Skeletal muscle tissue (tissue), 4 donors: ENCODE results near the gene PKP3. TPM values are rescaled to one million over a fixed set of nuclear protein-coding genes. Genes with fewer than 3 reads are reported as not detected.
A peak's percentile ranks its signal among the peaks of the same experiment; 100 is the strongest.
"Not testable (repeated sequence)": the region's sequence is repeated elsewhere in the genome, so short reads cannot be mapped to it uniquely, and the experiment has no call there.

Source experiments
- H3K27ac ChIP-seq: one replicate; pipeline ENCODE4 v1.7.0; 2013; ENCODE audit warnings: mild to moderate bottlenecking, low read depth, low read length, inconsistent platforms
- H3K27me3 ChIP-seq, 3 donors: one replicate each; pipeline ENCODE4 v1.7.0; 2013; ENCODE audit warnings: low read length in 3 of 3; ENCODE audit not compliant: control insufficient read depth in 3 of 3, insufficient read depth in 3 of 3
- H3K36me3 ChIP-seq, 3 donors: one replicate each; pipeline ENCODE4 v1.7.0; 2013; ENCODE audit warnings: low read length in 3 of 3; ENCODE audit not compliant: control insufficient read depth in 3 of 3, insufficient read depth in 3 of 3
- H3K4me1 ChIP-seq, 3 donors: one replicate each; pipeline ENCODE4 v1.7.0; 2013; ENCODE audit warnings: low read length in 3 of 3, mild to moderate bottlenecking in 3 of 3; ENCODE audit not compliant: control insufficient read depth in 3 of 3, insufficient read depth in 3 of 3
- H3K4me3 ChIP-seq, 3 donors: one replicate each; pipeline ENCODE4 v1.7.0; 2013; ENCODE audit warnings: low read length in 3 of 3
- H3K9ac ChIP-seq, 3 donors: one replicate each; pipeline ENCODE4 v1.7.0; 2013; ENCODE audit warnings: low read length in 3 of 3, mild to moderate bottlenecking in 3 of 3, moderate library complexity in 2 of 3, low read depth in 1 of 3
- H3K9me3 ChIP-seq, 3 donors: one replicate each; pipeline ENCODE4 v1.7.0; 2013; ENCODE audit warnings: low read length in 3 of 3; ENCODE audit not compliant: control insufficient read depth in 3 of 3
- total RNA-seq: library from RNA; depleted of rRNA; stranded (reverse); fragments of >200 nt; gene quantifications from one replicate; pipeline ENCODE4 v1.2.3, GENCODE V29; 2014
- donor health status: Osteomylitis.

PKP3 gene
- total RNA-seq, 1 donor from 2014 or later: 1.0 TPM

GRCh38 chr11:396511-396947, 2.5 kb downstream of the PKP3 start:
- H3K27me3 ChIP-seq: peaks cover 6 to 32% (median 22%) of the 10 kb centered on the region in 3 donors
- H3K36me3 ChIP-seq: no peaks in the 10 kb centered on the region
- peak overlapping the region in 1 of 3 donors; percentile 40 for H3K9ac ChIP-seq
- peak overlapping the region in 2 of 3 donors; percentile 22 to 54 for H3K4me3 ChIP-seq
- no peak overlapping the region for H3K27ac ChIP-seq
- peaks cover 3 to 13% (median 6%) of the 10 kb centered on the region in 3 donors for H3K4me1 ChIP-seq
- no peaks in the 10 kb centered on the region for H3K9me3 ChIP-seq

DNA sequence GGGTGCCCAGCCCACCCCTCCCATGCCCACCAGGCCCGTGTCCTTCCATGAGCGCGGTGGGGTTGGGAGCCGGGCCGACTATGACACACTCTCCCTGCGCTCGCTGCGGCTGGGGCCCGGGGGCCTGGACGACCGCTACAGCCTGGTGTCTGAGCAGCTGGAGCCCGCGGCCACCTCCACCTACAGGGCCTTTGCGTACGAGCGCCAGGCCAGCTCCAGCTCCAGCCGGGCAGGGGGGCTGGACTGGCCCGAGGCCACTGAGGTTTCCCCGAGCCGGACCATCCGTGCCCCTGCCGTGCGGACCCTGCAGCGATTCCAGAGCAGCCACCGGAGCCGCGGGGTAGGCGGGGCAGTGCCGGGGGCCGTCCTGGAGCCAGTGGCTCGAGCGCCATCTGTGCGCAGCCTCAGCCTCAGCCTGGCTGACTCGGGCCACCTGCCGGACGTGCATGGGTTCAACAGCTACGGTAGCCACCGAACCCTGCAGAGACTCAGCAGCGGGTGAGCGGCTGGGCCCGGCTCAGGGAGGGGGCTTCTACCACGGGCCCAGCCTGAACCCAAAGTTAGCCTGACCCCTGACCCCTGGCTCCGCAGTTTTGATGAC, 3.0 kb downstream of the PKP3 start:
- no peaks in the 10 kb centered on the region for H3K36me3 ChIP-seq
- H3K9me3 ChIP-seq: no peaks in the 10 kb centered on the region
- peaks cover 3 to 13% (median 6%) of the 10 kb centered on the region in 3 donors for H3K4me1 ChIP-seq
- peak overlapping the region in 2 of 3 donors; percentile 45 to 54 for H3K4me3 ChIP-seq
- H3K27ac ChIP-seq: no peak overlapping the region
- H3K27me3 ChIP-seq: peaks cover 6 to 28% (median 22%) of the 10 kb centered on the region in 3 donors
- H3K9ac ChIP-seq: peak overlapping the region in 1 of 3 donors; percentile 40

- H3K27me3 ChIP-seq: peaks cover 6 to 22% (median 22%) of the 10 kb centered on the region in 3 donors
Measured at GRCh38 chr11:398826-399225, 4.8 kb downstream of the PKP3 start.

GRCh38 chr11:399731-400211, 5.8 kb downstream of the PKP3 start:
- Histone ChIP-seq H3K27ac (no peak overlapping the region), H3K4me3 (no peak overlapping the region), H3K9me3 (no peaks in the 10 kb centered on the region), H3K9ac (no peak overlapping the region), H3K4me1 (peaks cover 0 to 13% (median 6%) of the 10 kb centered on the region in 3 donors), H3K27me3 (peaks cover 6 to 19% (median 19%) of the 10 kb centered on the region in 3 donors), H3K36me3 (no peaks in the 10 kb centered on the region)

More at GRCh38 chr11:398826-399225, 4.8 kb downstream of the PKP3 start:
- no peak overlapping the region for H3K9ac ChIP-seq
- H3K9me3 ChIP-seq: no peaks in the 10 kb centered on the region
- H3K36me3 ChIP-seq: no peaks in the 10 kb centered on the region
- H3K4me3 ChIP-seq: no peak overlapping the region
- no peak overlapping the region for H3K27ac ChIP-seq
- H3K4me1 ChIP-seq: peaks cover 0 to 13% (median 6%) of the 10 kb centered on the region in 3 donors

GRCh38 chr11:400241-400689, 6.3 kb downstream of the PKP3 start:
- peaks cover 0 to 13% (median 6%) of the 10 kb centered on the region in 3 donors for H3K4me1 ChIP-seq
- peaks cover 6 to 15% (median 15%) of the 10 kb centered on the region in 3 donors for H3K27me3 ChIP-seq
- no peaks in the 10 kb centered on the region for H3K9me3 ChIP-seq
- H3K27ac ChIP-seq: no peak overlapping the region
- H3K4me3 ChIP-seq: no peak overlapping the region
- H3K36me3 ChIP-seq: no peaks in the 10 kb centered on the region
- no peak overlapping the region for H3K9ac ChIP-seq

DNA sequence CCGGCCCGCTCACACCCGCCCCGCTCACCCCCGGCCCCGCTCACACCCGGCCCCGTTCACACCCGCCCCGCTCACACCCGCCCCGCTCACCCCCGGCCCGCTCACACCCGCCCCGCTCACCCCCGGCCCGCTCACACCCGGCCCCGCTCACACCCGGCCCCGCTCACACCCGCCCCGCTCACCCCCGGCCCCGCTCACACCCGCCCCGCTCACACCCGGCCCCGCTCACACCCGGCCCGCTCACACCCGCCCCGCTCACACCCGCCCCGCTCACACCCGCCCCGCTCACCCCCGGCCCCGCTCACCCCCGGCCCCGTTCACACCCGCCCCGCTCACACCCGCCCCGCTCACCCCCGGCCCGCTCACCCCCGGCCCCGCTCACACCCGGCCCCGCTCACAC, 7.2 kb downstream of the PKP3 start:
- not testable (repeated sequence) for H3K36me3 ChIP-seq, H3K27ac ChIP-seq, H3K9me3 ChIP-seq, H3K9ac ChIP-seq, H3K4me3 ChIP-seq
- peaks cover 1 to 20% (median 6%) of the 10 kb centered on the region in 3 donors for H3K4me1 ChIP-seq
- H3K27me3 ChIP-seq: peaks cover 4 to 10% (median 9%) of the 10 kb centered on the region in 3 donors

DNA sequence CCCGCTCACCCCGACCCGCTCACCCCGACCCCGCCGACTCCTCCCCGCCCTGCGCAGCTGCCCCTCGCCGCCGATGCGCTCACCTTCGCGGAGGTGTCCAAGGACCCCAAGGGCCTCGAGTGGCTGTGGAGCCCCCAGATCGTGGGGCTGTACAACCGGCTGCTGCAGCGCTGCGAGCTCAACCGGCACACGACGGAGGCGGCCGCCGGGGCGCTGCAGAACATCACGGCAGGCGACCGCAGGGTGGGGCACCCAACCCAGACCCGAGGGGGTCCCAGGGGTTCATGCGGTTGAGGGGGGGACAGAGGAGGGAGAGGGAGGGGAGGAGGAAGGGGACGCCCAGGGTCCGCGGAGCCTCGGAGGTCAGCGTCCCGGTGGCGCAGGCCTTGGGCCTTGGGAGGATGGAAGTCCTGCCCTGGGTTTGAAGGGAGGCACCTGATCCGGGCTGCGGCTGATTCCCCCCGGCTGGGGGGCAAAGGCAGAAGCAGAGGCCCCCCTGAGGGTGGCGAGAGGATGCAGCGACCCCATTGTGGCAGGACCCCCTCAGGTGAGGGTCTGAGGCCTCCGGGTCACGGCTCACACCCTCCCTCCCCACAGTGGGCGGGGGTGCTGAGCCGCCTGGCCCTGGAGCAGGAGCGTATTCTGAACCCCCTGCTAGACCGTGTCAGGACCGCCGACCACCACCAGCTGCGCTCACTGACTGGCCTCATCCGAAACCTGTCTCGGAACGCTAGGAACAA, 9.2 kb downstream of the PKP3 start:
- H3K4me1 ChIP-seq: peaks cover 0 to 13% (median 6%) of the 10 kb centered on the region in 3 donors
- no peak overlapping the region for H3K27ac ChIP-seq
- no peaks in the 10 kb centered on the region for H3K9me3 ChIP-seq
- peaks cover 0 to 12% (median 7%) of the 10 kb centered on the region in 3 donors for H3K27me3 ChIP-seq
- no peaks in the 10 kb centered on the region for H3K36me3 ChIP-seq
- H3K9ac ChIP-seq: no peak overlapping the region
- H3K4me3 ChIP-seq: no peak overlapping the region

DNA sequence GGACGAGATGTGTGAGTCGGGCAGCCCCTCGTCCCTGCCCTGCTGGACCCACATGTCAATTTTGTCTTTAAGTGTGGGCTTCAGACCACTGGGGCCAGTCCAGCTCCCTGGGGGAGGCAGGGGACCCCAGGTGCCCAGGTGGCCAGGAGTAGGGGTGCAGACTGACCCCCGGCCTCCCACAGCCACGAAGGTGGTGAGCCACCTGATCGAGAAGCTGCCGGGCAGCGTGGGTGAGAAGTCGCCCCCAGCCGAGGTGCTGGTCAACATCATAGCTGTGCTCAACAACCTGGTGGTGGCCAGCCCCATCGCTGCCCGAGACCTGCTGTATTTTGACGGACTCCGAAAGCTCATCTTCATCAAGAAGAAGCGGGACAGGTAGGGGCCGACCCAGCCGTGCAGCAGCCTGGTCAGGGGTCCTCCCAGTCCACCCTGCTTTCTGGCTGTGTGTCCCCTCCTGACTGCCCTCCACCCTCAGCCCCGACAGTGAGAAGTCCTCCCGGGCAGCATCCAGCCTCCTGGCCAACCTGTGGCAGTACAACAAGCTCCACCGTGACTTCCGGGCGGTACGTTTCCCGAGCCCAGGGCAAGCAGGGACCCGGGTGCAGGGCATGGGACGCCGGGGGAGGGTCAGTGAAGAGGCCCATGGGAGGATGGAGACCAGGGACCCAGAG, 9.9 kb downstream of the PKP3 start:
- Histone ChIP-seq H3K27ac (no peak overlapping the region), H3K4me1 (peaks cover 0 to 13% (median 6%) of the 10 kb centered on the region in 3 donors), H3K4me3 (no peak overlapping the region), H3K9me3 (no peaks in the 10 kb centered on the region), H3K36me3 (no peaks in the 10 kb centered on the region), H3K9ac (no peak overlapping the region), H3K27me3 (peaks cover 2 to 18% (median 11%) of the 10 kb centered on the region in 3 donors)

DNA sequence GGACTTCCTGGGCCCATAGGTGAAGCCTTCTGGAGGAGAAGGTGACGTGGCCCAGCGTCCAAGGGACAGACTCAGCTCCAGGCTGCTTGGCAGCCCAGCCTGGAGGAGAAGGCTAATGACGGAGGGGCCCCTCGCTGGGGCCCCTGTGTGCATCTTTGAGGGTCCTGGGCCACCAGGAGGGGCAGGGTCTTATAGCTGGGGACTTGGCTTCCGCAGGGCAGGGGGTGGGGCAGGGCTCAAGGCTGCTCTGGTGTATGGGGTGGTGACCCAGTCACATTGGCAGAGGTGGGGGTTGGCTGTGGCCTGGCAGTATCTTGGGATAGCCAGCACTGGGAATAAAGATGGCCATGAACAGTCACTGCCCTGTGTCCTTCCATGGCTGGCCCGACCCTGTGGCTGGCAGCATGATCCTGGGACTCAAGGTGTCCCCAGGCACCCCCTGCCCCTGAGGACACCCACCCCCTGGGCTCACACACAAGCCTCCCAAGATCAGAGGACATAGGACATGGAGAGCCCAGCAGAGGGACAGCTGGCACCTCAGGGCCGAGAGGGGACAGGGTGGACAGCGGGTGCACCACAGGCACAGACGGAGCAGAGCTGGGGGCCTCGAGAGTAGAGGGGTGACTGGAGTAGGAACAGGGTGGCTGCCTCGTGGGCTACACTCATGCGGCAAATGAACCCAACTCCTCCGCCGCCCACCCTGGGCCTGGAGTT, 10.7 kb downstream of the PKP3 start:
- Histone ChIP-seq H3K4me1 (peaks cover 0 to 13% (median 6%) of the 10 kb centered on the region in 3 donors), H3K36me3 (no peaks in the 10 kb centered on the region), H3K27ac (no peak overlapping the region), H3K4me3 (no peak overlapping the region), H3K9me3 (no peaks in the 10 kb centered on the region), H3K27me3 (peaks cover 7 to 24% (median 17%) of the 10 kb centered on the region in 3 donors), H3K9ac (no peak overlapping the region)
